ENCODE results near the gene TXNDC9.
"Not testable (repeated sequence)": the region's sequence is repeated elsewhere in the genome, so short reads cannot be mapped to it uniquely, and the experiment has no call there.

Gene TXNDC9

GRCh38 chr2:99299580-99299979 lies 36.6 kb downstream of the TXNDC9 start:
- no peak for TF ChIP-seq Cebpa-rat (IDR thresholded peaks at IDR 0.05)
- H3K9ac ChIP-seq, result no peak overlapping the region
- H3K27ac ChIP-seq, result no peak overlapping the region
- H4K20me1 ChIP-seq, result no peaks in the 10 kb centered on the region
- peaks cover 35 to 63% (median 46%) of the 10 kb centered on the region in 11 experiments for H3K36me3 ChIP-seq
- H3K4me1 ChIP-seq, result peaks cover 0 to 10% (median 7%) of the 10 kb centered on the region in 10 experiments; a peak in 8 of 20 replicates
- no peaks in the 10 kb centered on the region for H3K27me3 ChIP-seq
- no peak overlapping the region for H3K4me2 ChIP-seq
- H3K9me3 ChIP-seq (replicated peaks in 1 of 11), result peaks cover 0 to 15% (median 9%) of the 10 kb centered on the region in 11 experiments; a peak in 10 of 22 replicates
- no peak overlapping the region for H3K4me3 ChIP-seq

- no peak overlapping the region for H3K4me3 ChIP-seq
- H3K27me3 ChIP-seq, result no peaks in the 10 kb centered on the region
- peaks cover 0 to 10% (median 7%) of the 10 kb centered on the region in 10 experiments; a peak in 8 of 20 replicates for H3K4me1 ChIP-seq
- peaks cover 0 to 15% (median 9%) of the 10 kb centered on the region in 11 experiments; a peak in 10 of 22 replicates for H3K9me3 ChIP-seq (replicated peaks in 1 of 11)
- H3K4me2 ChIP-seq, result peak overlapping the region in 4 of 11 experiments; percentile 3 to 38 (median 21); a peak in 6 of 22 replicates
- no peaks in the 10 kb centered on the region for H4K20me1 ChIP-seq
- peaks cover 25 to 63% (median 30%) of the 10 kb centered on the region in 11 experiments for H3K36me3 ChIP-seq
- no peak for TF ChIP-seq Cebpa-rat (IDR thresholded peaks at IDR 0.05)
- 0 out of 22 replicates have a peak overlapping the region, but pooled peaks of 3 of the 11 experiments have one; percentile 4 to 28 (median 17) for H3K27ac ChIP-seq
- no peak overlapping the region for H3K9ac ChIP-seq
Observed at GRCh38 chr2:99297994-99298393, 38.1 kb downstream of the TXNDC9 start.

- Histone ChIP-seq H3K4me1 (peaks cover 0 to 7% (median 0%) of the 10 kb centered on the region in 10 experiments; a peak in 1 of 20 replicates), H3K27me3 (no peaks in the 10 kb centered on the region)
- no peak for TF ChIP-seq Cebpa-rat (IDR thresholded peaks at IDR 0.05)
Observed at GRCh38 chr2:99285526-99285925, 50.6 kb downstream of the TXNDC9 start.

GRCh38 chr2:99279969-99280695 lies 56.0 kb downstream of the TXNDC9 start:
- TF ChIP-seq Cebpa-rat (IDR thresholded peaks at IDR 0.05), result no peak
- Histone ChIP-seq H4K20me1 (no peaks in the 10 kb centered on the region), H3K9me3 (replicated peaks in 1 of 11) (peaks cover 28 to 68% (median 54%) of the 10 kb centered on the region in 11 experiments), H3K36me3 (peaks cover 52 to 75% (median 63%) of the 10 kb centered on the region in 11 experiments), H3K27ac (no peak overlapping the region), H3K27me3 (no peaks in the 10 kb centered on the region), H3K9ac (no peak overlapping the region), H3K4me3 (no peak overlapping the region), H3K4me2 (no peak overlapping the region), H3K4me1 (no peaks in the 10 kb centered on the region; a peak in 1 of 20 replicates)

More at GRCh38 chr2:99285526-99285925, 50.6 kb downstream of the TXNDC9 start:
- H3K27ac ChIP-seq, result no peak overlapping the region
- no peak overlapping the region for H3K9ac ChIP-seq
- H3K36me3 ChIP-seq, result peaks cover 52 to 90% (median 73%) of the 10 kb centered on the region in 11 experiments
- H3K4me3 ChIP-seq, result no peak overlapping the region
- no peak overlapping the region for H3K4me2 ChIP-seq
- peaks cover 20 to 44% (median 31%) of the 10 kb centered on the region in 11 experiments for H3K9me3 ChIP-seq (replicated peaks in 1 of 11)
- H4K20me1 ChIP-seq, result no peaks in the 10 kb centered on the region

- Histone ChIP-seq H3K9me3 (replicated peaks in 1 of 11) (peaks cover 19 to 55% (median 44%) of the 10 kb centered on the region in 11 experiments), H4K20me1 (no peaks in the 10 kb centered on the region), H3K27ac (no peak overlapping the region), H3K36me3 (peaks cover 39 to 62% (median 50%) of the 10 kb centered on the region in 11 experiments), H3K4me1 (no peaks in the 10 kb centered on the region; a peak in 1 of 20 replicates), H3K9ac (no peak overlapping the region), H3K4me3 (no peak overlapping the region), H3K4me2 (no peak overlapping the region), H3K27me3 (no peaks in the 10 kb centered on the region)
- TF ChIP-seq Cebpa-rat (IDR thresholded peaks at IDR 0.05), result no peak
Observed at GRCh38 chr2:99278793-99279291, 57.3 kb downstream of the TXNDC9 start.

- H3K4me3 ChIP-seq, H3K27me3 ChIP-seq, H4K20me1 ChIP-seq, H3K27ac ChIP-seq, H3K4me1 ChIP-seq, H3K4me2 ChIP-seq, H3K9ac ChIP-seq: not testable (repeated sequence)
- Histone ChIP-seq H3K9me3 (replicated peaks in 1 of 11) (peaks cover 15 to 50% (median 38%) of the 10 kb centered on the region in 11 experiments), H3K36me3 (peaks cover 34 to 56% (median 44%) of the 10 kb centered on the region in 11 experiments)
Observed at GRCh38 chr2:99278195-99278765, 57.9 kb downstream of the TXNDC9 start.

GRCh38 chr2:99275882-99276281 lies 60.3 kb downstream of the TXNDC9 start:
- no peak for TF ChIP-seq Cebpa-rat (IDR thresholded peaks at IDR 0.05)
- H3K4me2 ChIP-seq, result no peak overlapping the region
- H3K9me3 ChIP-seq (replicated peaks in 1 of 11), result peaks cover 28 to 51% (median 45%) of the 10 kb centered on the region in 11 experiments
- no peak overlapping the region for H3K27ac ChIP-seq
- H3K9ac ChIP-seq, result no peak overlapping the region
- no peaks in the 10 kb centered on the region for H3K4me1 ChIP-seq
- peaks cover 15 to 40% (median 27%) of the 10 kb centered on the region in 11 experiments; a peak in 21 of 22 replicates for H3K36me3 ChIP-seq
- no peaks in the 10 kb centered on the region for H4K20me1 ChIP-seq
- H3K27me3 ChIP-seq, result no peaks in the 10 kb centered on the region
- no peak overlapping the region for H3K4me3 ChIP-seq
